ENCODE measurements around the gene CDCA4.

DNA sequence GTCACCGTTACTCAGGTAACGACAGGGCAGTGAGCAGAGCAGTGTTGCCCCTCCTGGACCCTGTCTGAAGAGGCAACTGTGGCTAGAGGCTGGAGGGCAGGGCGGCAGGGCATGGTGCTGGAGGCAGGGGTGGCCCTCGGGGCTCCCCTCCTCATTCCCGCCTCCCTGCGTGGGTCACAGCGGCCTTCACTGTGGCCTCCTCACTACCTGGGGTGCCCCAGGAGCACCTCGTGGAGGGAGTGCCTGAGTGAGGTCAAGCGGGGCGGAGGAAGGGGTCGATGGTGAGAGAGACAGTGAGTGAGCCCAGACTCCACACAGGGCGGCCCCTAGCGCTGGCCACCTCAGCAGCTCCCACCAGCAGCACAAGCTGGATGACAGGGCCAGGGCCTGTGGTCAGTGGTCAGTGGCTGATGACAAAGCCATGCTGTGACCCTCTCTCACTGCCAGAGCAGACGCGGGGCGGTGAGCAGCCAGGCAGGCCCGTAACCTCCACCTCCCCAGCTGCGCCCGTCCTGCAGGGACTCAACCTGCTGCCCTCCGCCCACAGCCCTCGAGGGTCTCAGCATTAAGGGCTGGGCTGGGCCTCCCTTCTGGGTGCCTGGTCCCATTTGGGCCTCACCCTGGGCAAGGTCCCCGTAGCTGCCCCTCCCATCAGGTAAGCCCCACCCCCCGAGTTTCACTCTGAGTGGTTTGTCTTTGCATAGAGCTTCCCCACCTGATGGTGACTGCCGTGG, 26.6 kb upstream of the CDCA4 start:
- TF ChIP-seq, protein P1, sequence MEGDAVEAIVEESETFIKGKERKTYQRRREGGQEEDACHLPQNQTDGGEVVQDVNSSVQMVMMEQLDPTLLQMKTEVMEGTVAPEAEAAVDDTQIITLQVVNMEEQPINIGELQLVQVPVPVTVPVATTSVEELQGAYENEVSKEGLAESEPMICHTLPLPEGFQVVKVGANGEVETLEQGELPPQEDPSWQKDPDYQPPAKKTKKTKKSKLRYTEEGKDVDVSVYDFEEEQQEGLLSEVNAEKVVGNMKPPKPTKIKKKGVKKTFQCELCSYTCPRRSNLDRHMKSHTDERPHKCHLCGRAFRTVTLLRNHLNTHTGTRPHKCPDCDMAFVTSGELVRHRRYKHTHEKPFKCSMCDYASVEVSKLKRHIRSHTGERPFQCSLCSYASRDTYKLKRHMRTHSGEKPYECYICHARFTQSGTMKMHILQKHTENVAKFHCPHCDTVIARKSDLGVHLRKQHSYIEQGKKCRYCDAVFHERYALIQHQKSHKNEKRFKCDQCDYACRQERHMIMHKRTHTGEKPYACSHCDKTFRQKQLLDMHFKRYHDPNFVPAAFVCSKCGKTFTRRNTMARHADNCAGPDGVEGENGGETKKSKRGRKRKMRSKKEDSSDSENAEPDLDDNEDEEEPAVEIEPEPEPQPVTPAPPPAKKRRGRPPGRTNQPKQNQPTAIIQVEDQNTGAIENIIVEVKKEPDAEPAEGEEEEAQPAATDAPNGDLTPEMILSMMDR (conservative IDR thresholded peaks at IDR 0.05 in 1 of 2, IDR thresholded peaks at IDR 0.05 in 1 of 2; ENCODE audit: extremely low read depth in 1 of 2, insufficient read depth in 1 of 2, low read depth in 1 of 2, low read length in 2 of 2): no peak
- no peak for TF ChIP-seq EZH2 (IDR thresholded peaks at IDR 0.05; ENCODE audit: borderline replicate concordance, low read length)
